Choroid plexus epithelial cell (primary cell): ENCODE data around the gene SLC38A10.

Source experiments
- DNase-seq: peaks from one replicate; pipeline ENCODE4 v3.0.0-alpha.2; 2010; ENCODE audit warnings: low read depth
- H3K4me3 ChIP-seq: 2 replicates; pipeline ENCODE4 v1.5.1; 2011; ENCODE audit warnings: low read depth, mild to moderate bottlenecking, control low read depth, low read length, moderate library complexity
- CTCF ChIP-seq: conservative IDR thresholded peaks from 2 replicates; pipeline ENCODE4 v1.5.1; 2011; ENCODE audit warnings: low read depth, mild to moderate bottlenecking, control low read depth, inconsistent platforms, low read length, moderate library complexity

Gene SLC38A10

GRCh38 chr17:81234940-81235821, 59.9 kb downstream of the SLC38A10 start:
- TF ChIP-seq CTCF: no peak
- no peak overlapping the region for H3K4me3 ChIP-seq
- no peak for DNase-seq

- DNase-seq: no peak
- no peak for TF ChIP-seq CTCF
- no peak overlapping the region for H3K4me3 ChIP-seq
These were observed 60.6 kb downstream of the SLC38A10 start for GRCh38 chr17:81234506-81234855.

DNA sequence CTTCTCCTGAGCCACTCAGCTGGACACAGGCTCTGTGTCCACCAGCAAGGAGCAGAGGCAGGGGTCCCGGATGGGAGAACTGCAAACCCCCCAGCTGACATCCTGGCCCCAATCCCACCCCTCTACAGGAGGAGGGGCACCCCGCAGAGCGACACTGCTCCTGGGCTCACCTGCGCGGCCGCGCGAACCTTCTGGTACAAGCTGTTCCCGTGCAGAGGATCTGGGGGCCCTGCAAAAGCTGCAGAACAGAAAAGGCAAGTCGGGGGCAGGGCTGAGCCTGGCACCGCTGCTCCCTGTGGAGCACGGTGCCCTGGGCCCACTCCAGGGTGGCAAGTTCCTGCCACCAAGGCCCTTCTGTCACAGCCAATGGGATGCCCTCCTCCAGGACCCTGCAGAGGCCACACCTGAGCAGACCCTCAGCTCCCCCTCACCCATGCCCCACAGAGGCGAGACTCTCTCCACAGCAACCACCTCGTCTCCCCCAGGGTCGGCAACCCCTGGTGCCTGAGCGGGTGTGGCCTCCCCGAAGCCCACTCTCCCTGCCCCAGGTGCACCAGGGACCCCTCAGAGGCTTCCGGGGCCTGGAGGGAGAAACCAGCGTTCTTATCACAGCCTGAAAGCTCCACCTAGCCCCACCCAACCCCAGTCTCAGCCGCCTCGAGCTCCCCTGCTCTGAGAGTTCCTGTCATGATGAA, 61.1 kb downstream of the SLC38A10 start:
- TF ChIP-seq CTCF: no peak
- no peak overlapping the region for H3K4me3 ChIP-seq
- DNase-seq: no peak

DNA sequence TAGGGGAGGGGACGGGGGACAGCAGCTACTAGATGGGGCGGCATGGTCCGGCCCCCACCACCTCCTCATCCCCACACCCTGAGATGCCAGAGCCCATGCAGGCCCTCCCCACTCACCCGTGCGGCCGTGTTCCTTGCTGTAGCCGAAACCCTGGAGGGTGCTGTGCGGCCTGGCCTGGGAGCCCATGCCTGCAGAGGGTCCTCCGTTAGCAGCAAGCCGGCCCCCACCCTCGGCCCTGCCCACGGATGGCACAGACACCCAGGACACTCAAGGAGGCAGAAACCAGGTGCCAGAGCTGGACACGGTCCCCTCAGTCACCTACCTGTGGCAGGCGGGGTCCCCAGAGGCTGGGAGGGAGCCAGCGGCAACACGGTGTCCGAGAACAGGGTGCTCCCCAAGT, 61.8 kb downstream of the SLC38A10 start:
- TF ChIP-seq CTCF: no peak
- no peak overlapping the region for H3K4me3 ChIP-seq
- DNase-seq: no peak

- H3K4me3 ChIP-seq: no peak overlapping the region
- DNase-seq: no peak
- no peak for TF ChIP-seq CTCF
These were observed 62.4 kb downstream of the SLC38A10 start for GRCh38 chr17:81232616-81233241.

DNA sequence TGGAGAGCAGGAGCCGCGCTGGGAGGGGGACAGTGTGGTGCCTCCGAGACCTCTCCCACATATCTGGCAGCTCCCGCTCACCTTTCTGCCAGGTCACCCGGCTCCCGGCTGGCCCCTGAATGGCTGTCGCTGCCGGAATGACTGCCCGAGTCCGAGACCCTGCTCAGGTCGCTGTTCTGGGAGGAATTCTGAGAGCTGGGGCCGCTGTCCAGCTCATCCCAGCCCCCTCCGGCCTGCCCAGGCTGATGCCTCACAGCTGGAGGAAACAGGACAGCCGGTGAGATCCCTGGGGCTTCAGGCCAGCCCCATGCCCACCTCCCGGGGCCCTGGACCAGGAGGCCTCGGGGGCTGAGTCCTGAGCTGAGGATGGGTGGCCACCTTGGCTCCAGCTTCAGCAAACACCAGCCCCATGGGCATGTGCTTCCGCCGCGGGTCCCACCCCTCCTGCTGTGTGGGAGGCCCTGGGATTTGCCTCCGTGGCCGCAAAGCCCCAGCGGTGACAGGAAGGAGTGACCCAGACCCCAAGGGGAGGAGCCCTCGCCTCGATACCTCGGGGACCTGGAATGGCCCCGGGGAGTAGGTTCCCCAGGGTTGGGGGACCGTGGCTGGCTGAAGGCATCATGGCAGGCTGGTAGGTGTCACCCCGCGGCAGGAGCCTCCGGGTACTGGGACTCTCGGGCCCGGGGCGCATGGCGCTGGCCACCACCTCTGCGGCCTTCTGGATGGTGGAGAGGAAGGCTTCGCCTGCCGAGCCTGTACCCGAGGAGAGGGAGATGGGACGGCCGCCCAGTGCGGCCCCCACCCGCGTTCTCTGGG, 63.1 kb downstream of the SLC38A10 start:
- no peak for DNase-seq
- no peak for TF ChIP-seq CTCF
- H3K4me3 ChIP-seq: no peak overlapping the region
